GM10266 (cell line): Measurements from ENCODE around the gene BORCS8.

ENCODE experiments used
- DNase-seq: peaks from one replicate; pipeline ENCODE4 v3.0.0; 2012; ENCODE audit errors: extremely low spot score
- TF ChIP-seq, protein P1 (sequence below): IDR thresholded peaks from 2 replicates; pipeline ENCODE4 v1.5.1; 2012; ENCODE audit warnings: mild to moderate bottlenecking, low read depth; ENCODE audit not compliant: control insufficient read depth, insufficient read depth; ENCODE audit errors: missing control alignments

Gene BORCS8

DNA sequence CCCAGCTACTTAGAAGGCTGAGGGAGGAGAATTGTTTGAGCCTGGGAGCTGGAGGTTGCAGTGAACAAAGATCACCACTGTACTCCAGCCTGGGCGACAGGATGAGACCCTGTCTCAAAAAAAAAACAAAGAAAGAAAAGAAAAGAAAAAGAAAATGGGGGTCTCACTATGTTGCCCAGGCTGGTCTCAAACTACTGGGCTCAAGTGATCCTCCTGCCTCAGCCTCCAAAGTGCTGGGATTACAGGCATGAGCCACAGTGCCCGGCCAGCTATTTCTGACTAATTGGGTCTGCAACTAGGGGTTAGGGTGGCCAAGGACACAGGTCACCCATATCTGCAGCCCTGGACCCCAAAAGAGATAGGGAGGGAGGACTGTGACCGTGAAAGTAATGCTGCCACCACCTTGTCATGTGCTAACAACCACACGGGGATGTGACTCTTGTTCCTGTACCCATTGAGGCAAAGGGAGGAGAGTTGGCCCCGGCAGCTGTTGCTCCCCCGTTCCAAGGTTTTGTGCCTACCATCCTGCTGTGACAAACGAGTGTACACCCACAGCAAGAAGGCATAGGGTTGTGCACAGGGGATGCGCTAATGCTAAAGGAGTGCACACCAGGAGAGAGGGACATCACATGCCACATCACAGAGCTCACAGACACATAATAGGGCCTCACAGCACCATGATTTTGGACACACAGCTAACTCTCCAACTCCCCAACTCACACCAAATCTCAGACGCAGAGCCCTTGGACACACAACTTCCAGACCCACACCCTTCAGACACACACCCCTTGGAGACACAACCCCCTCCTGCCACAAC is 22.5 kb downstream of the BORCS8 start:
- TF ChIP-seq, protein P1, sequence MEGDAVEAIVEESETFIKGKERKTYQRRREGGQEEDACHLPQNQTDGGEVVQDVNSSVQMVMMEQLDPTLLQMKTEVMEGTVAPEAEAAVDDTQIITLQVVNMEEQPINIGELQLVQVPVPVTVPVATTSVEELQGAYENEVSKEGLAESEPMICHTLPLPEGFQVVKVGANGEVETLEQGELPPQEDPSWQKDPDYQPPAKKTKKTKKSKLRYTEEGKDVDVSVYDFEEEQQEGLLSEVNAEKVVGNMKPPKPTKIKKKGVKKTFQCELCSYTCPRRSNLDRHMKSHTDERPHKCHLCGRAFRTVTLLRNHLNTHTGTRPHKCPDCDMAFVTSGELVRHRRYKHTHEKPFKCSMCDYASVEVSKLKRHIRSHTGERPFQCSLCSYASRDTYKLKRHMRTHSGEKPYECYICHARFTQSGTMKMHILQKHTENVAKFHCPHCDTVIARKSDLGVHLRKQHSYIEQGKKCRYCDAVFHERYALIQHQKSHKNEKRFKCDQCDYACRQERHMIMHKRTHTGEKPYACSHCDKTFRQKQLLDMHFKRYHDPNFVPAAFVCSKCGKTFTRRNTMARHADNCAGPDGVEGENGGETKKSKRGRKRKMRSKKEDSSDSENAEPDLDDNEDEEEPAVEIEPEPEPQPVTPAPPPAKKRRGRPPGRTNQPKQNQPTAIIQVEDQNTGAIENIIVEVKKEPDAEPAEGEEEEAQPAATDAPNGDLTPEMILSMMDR, result no peak
- DNase-seq, result no peak

DNA sequence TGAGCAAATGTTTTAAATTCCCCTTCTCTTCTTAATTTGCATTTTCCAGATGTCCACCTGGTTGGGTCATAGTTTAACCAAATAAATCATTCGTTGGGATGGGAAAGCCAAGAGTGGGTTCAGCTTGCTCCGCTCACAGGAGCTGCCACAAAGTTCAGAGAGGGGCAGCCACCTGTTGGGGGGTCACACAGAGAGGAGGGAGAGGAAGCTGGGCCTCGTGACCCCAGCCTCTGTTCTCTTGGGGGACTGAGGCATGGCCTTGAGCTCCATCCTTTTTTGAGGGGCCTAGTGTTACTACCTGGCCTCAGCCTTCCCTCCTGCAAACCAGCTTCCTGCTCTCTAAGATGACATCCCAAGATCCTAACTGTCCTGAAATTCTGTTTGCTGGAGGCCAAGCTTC is 24.3 kb downstream of the BORCS8 start:
- TF ChIP-seq, protein P1, result no peak
- DNase-seq, result no peak

DNA sequence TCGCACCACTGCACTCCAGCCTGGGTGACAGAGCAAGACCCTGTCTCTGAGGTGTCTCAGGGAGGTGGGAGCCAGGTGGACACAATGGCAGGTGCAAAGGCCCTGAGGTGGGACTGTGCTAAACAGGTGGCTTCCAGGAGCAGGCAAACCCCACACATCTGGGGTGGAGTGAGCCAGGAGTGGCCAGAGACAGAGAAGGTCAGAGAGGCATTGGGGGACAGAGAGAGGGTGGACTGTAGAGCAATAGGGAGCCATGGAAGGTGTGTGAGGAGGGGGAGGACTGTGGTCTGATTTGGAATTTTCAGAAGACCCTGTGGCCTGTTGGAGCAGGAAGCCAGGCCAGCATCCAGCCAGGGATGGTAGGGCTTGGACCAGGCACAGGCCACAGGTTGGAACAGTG is 26.6 kb downstream of the BORCS8 start:
- TF ChIP-seq, protein P1, result no peak
- DNase-seq, result no peak

DNA sequence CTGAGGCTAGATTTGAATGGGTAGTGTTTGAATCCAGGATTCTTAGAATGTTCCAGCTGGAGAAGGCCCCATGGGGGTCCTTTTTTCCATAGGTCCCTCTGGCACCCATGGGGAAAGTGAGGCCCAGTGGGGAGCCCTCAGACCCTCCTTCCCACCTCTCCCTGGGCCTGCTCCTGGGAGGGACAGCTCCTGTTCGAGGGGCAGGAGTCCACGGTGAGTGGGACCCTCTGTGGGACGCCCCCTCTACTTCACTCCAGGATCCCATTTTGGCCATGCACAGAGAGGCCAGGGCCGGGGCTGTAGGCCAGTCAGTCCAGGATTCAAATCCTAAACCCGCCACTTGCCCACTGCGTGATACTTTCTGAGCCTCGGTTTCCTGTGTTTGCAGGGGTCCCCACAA is 29.5 kb downstream of the BORCS8 start:
- no peak for DNase-seq
- TF ChIP-seq, protein P1, result no peak

DNA sequence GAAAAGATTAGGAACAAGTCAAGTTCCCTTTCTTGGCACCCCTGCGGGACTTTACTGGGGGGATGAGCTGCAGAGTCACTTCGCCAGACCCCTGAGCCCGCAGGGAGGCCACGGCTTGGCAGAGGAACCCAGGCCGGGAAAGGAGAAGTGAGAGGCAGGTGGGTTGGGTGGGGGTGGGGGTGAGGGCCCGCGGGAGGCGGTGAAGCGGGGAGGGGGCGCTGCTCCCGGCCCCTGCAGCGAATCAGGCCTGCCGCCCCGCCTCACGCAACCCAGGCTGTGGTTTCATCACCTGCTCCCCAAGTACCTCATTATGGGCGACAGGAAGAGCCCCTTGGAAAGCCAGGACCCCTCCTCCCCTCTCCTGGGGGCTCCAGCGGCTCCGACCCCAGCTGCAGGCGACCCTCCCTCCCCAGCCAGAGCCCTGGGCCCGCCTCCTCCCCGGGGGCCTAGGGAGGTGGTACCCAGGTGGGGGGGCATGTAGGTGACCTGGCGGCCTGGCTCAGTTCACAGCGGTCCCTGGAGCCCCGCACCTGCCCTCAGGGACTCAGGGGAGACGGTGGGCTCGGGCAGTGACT is 31.4 kb downstream of the BORCS8 start:
- peak; percentile 72 for DNase-seq
- TF ChIP-seq, protein P1, result no peak

DNA sequence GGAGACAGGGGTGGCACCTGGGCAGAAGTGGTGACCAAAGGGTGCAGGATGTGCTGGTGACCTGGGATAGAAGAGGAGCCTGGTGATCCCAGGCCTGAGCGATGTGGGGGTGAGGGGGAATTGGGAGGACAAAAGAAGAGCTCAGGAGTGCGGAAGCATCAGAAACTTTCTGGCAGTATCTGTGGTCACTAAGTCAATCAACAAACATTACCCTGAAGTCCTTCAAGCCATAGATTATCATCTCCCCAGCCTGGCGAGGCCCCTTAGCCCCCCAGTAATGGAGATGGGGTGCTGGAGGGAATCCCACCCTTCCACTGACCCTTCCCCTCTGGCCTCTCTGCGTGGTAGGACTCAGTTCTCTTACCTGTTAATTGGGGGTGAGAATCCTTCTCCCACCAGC is 32.4 kb downstream of the BORCS8 start:
- DNase-seq, result no peak
- TF ChIP-seq, protein P1, result no peak

DNA sequence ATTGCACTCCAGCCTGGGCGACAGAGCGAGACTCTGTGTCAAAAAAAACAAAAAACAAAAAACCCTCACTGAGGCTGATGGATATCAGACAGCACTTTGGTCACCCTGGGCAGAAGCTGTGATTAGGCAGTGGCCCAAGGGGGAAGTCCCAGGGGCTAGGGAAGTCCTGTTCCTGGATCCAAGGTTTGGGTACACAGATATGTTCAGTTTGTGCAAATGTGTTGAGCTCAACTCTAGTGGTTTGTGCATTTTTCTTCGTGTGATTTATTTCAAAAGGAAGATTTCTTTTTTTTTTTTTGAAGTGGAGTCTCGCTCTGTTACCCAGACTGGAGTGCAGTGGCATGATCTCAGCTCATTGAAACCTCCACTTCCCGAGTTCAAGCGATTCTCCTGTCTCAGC is 34.1 kb downstream of the BORCS8 start:
- TF ChIP-seq, protein P1, result no peak
- DNase-seq, result no peak
